Smooth muscle cell (in vitro differentiated cells): ENCODE data around the gene IFI44L. TPM values are rescaled to one million over a fixed set of nuclear protein-coding genes. Genes with fewer than 3 reads are reported as not detected.

ENCODE experiments used
- DNase-seq: peaks from one replicate; lab custom pipeline; 2025; ENCODE audit not compliant: unreplicated experiment; lab: John Stamatoyannopoulos, UW
- H2AFZ ChIP-seq: fragments of 200-600 bp; sonication (generic); 2 replicates; pipeline ENCODE4 v1.6.0; 2016; ENCODE audit warnings: antibody characterized with exemption, low read depth, mild to moderate bottlenecking
- H3F3A ChIP-seq: fragments of 200-600 bp; sonication (generic); 2 replicates; pipeline ENCODE4 v1.6.0; 2017; ENCODE audit warnings: antibody characterized with exemption, low read depth
- H3K27ac ChIP-seq: fragments of 200-600 bp; sonication (generic); 2 replicates; pipeline ENCODE4 v1.5.1; 2016; ENCODE audit warnings: low read depth, mild to moderate bottlenecking
- H3K27me3 ChIP-seq: fragments of 200-600 bp; sonication (generic); 2 replicates; pipeline ENCODE4 v1.6.1; 2016; ENCODE audit warnings: low read depth, mild to moderate bottlenecking
- H3K36me3 ChIP-seq: fragments of 200-600 bp; sonication (generic); 2 replicates; pipeline ENCODE4 v1.5.1; 2016; ENCODE audit warnings: low read depth
- H3K4me1 ChIP-seq: fragments of 200-600 bp; sonication (generic); 2 replicates; pipeline ENCODE4 v1.5.1; 2016; ENCODE audit warnings: low read depth
- H3K4me2 ChIP-seq: fragments of 200-600 bp; sonication (generic); 2 replicates; pipeline ENCODE4 v1.6.0; 2016; ENCODE audit warnings: mild to moderate bottlenecking
- H3K4me3 ChIP-seq: fragments of 200-600 bp; sonication (generic); 2 replicates; pipeline ENCODE4 v1.5.1; 2016; ENCODE audit warnings: mild to moderate bottlenecking
- H3K79me2 ChIP-seq: fragments of 200-600 bp; sonication (generic); 2 replicates; pipeline ENCODE4 v1.6.0; 2016; ENCODE audit warnings: low read depth, mild to moderate bottlenecking
- H3K9ac ChIP-seq: fragments of 200-600 bp; sonication (generic); 2 replicates; pipeline ENCODE4 v1.6.0; 2016; ENCODE audit warnings: low read depth
- H3K9me3 ChIP-seq: fragments of 200-600 bp; sonication (generic); replicated peaks from 2 replicates; pipeline ENCODE4 v1.5.1; 2016; ENCODE audit warnings: low read depth
- H4K20me1 ChIP-seq: fragments of 200-600 bp; sonication (generic); 2 replicates; pipeline ENCODE4 v1.6.0; 2016; ENCODE audit warnings: low read depth
- WGBS: methylation state at CpG from one replicate; pipeline ENCODE4 v1.1.7; 2016; ENCODE audit warnings: low lambda C conversion rate; 5-methylcytosine and 5-hydroxymethylcytosine counted together
- polyA plus RNA-seq: library from polyadenylated mRNA; unstranded; fragments of >200 nt; fragmentation: Nextera tagmentation; extraction: Ambion mirVana; gene quantifications from 2 replicates; pipeline ENCODE4 v1.2.1, GENCODE V29; 2016
- total RNA-seq: library from RNA; depleted of rRNA; stranded (reverse); fragments of >200 nt; gene quantifications from 2 replicates; pipeline ENCODE4 v1.2.3, GENCODE V29; 2014
- TF ChIP-seq, protein P1 (sequence below): fragments of 200-600 bp; sonication (generic); IDR thresholded peaks from 2 replicates; pipeline ENCODE4 v1.5.1; 2017; ENCODE audit warnings: borderline replicate concordance, mild to moderate bottlenecking, antibody characterized with exemption; ENCODE audit not compliant: insufficient read depth, poor library complexity, severe bottlenecking

Gene IFI44L
- total and polyA plus RNA-seq, 2 experiments from 2014 or later = not detected

DNA sequence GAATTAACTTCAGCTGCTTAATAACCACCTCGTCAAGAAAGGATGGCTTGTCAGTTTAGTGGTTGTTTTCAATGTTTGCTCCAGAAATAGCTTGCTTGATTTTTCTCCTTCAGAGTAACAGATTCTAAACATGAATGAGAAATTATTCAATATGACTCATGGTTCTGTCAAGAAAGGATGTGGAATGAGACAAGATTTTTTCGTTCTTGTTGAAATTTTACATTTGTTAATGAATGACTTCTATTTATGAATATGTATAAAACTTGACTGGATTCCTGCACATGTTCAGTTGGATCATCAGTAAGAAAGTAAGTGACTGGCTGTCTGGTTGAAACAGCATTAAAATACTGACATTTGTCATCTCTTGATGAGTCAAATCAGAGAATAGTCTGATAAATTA is 67.7 kb downstream of the IFI44L start:
- Histone ChIP-seq H3F3A (no peaks in the 10 kb centered on the region), H3K79me2 (no peaks in the 10 kb centered on the region), H3K4me1 (no peaks in the 10 kb centered on the region), H4K20me1 (no peaks in the 10 kb centered on the region), H3K27ac (no peak overlapping the region), H3K4me2 (no peak overlapping the region), H3K9ac (no peak overlapping the region), H3K4me3 (no peak overlapping the region), H2AFZ (no peak overlapping the region), H3K36me3 (no peaks in the 10 kb centered on the region), H3K27me3 (no peaks in the 10 kb centered on the region), H3K9me3 (no peaks in the 10 kb centered on the region)
- TF ChIP-seq, protein P1, sequence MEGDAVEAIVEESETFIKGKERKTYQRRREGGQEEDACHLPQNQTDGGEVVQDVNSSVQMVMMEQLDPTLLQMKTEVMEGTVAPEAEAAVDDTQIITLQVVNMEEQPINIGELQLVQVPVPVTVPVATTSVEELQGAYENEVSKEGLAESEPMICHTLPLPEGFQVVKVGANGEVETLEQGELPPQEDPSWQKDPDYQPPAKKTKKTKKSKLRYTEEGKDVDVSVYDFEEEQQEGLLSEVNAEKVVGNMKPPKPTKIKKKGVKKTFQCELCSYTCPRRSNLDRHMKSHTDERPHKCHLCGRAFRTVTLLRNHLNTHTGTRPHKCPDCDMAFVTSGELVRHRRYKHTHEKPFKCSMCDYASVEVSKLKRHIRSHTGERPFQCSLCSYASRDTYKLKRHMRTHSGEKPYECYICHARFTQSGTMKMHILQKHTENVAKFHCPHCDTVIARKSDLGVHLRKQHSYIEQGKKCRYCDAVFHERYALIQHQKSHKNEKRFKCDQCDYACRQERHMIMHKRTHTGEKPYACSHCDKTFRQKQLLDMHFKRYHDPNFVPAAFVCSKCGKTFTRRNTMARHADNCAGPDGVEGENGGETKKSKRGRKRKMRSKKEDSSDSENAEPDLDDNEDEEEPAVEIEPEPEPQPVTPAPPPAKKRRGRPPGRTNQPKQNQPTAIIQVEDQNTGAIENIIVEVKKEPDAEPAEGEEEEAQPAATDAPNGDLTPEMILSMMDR = no peak
- DNase-seq = no peak
- 62% methylated on average over 2 of the region's 2 CpGs for WGBS

DNA sequence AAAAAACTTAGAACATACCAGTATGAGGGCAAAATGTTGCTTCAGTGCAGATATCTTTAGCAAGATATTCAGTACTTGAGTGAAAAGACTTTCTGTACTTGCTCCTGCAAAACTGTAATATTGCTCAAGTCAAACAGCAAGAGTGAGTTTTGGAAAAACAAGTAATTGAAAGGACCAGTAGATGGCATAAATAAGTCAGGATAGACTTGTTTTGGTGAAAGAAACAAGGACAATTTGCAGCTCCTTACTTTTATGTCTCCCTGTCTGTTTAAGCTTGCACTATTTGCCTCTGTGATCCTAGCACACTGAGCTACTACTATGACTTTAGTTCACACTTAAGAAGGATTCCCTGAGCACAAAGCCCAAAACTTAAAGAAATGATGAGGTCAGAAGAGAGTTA is 68.4 kb downstream of the IFI44L start:
- no peak overlapping the region for H3K4me2 ChIP-seq
- no peaks in the 10 kb centered on the region for H3K9me3 ChIP-seq
- no peak overlapping the region for H3K27ac ChIP-seq
- H3K79me2 ChIP-seq = no peaks in the 10 kb centered on the region
- H3K36me3 ChIP-seq = no peaks in the 10 kb centered on the region
- TF ChIP-seq, protein P1 = no peak
- H3F3A ChIP-seq = no peaks in the 10 kb centered on the region
- no peaks in the 10 kb centered on the region for H4K20me1 ChIP-seq
- H3K27me3 ChIP-seq = no peaks in the 10 kb centered on the region
- H3K4me1 ChIP-seq = no peaks in the 10 kb centered on the region
- no peak overlapping the region for H3K9ac ChIP-seq
- H3K4me3 ChIP-seq = no peak overlapping the region
- no peak for DNase-seq
- no peak overlapping the region for H2AFZ ChIP-seq

DNA sequence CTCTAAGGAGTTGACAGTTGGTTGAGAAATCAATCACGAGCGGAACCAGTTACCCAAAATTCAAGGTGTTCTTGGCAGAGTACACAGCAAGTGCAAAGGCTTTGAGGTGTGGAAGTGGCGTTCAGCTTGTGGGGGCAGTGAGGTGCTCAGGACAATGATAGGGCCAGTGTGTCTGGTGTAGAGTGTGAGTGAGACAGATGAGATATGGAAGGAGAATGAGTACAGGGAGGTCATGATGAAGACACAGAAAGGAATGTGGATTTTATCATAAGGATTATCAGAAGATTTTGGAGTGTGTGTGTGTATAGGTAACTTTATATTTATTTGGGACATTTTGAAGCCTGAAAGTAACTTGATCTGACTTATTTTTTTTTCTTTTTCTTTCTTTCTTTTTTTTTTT is 70.3 kb downstream of the IFI44L start:
- Histone ChIP-seq H3K27ac (no peak overlapping the region), H4K20me1 (no peaks in the 10 kb centered on the region), H3K4me3 (no peak overlapping the region), H3F3A (no peaks in the 10 kb centered on the region), H3K4me1 (no peaks in the 10 kb centered on the region), H2AFZ (no peak overlapping the region), H3K4me2 (no peak overlapping the region), H3K9me3 (no peaks in the 10 kb centered on the region), H3K36me3 (no peaks in the 10 kb centered on the region), H3K79me2 (no peaks in the 10 kb centered on the region), H3K9ac (no peak overlapping the region), H3K27me3 (no peaks in the 10 kb centered on the region)
- TF ChIP-seq, protein P1 = no peak
- no peak for DNase-seq
- 88% methylated on average over 3 of the region's 3 CpGs for WGBS

DNA sequence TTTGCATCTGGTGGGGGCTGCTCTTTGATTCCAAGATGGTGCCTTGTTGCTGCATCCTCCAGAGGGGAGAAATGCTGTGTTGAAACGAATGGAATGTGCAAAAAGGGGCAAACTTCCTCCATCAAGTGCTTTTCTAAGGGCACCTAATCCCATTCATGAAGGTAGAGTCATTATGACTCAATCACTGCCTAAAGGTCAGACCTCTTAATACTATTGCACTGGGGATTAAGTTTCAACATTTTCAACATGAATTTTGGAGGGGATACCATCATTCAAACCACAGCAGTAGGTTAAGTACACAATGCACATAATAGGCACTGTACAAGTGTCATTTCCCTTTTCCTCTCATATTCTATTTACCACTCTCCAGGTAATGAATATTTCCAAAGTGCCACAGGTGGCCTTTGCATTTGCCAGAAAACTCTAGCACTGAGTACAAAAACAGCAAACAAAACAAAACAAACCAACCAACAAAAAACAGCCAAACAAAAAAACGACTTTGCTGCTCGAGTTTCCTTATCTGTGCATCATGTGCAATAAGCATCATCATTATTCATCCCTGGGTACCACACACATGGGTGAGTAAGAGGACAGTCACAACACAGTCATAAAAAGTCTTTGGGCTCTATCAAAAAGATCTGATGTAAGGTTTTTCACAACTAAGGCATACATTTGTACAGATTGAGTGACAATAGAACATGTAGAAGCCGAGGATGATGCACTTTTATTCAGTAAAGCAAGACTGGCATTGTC is 71.9 kb downstream of the IFI44L start:
- Histone ChIP-seq H3F3A (no peaks in the 10 kb centered on the region), H3K4me2 (no peak overlapping the region), H2AFZ (no peak overlapping the region), H3K4me1 (no peaks in the 10 kb centered on the region), H3K4me3 (no peak overlapping the region), H3K79me2 (no peaks in the 10 kb centered on the region), H3K36me3 (no peaks in the 10 kb centered on the region), H3K27ac (no peak overlapping the region), H3K9me3 (no peaks in the 10 kb centered on the region), H3K27me3 (no peaks in the 10 kb centered on the region), H3K9ac (no peak overlapping the region), H4K20me1 (no peaks in the 10 kb centered on the region)
- 73% methylated on average over 4 of the region's 4 CpGs for WGBS
- TF ChIP-seq, protein P1 = no peak
- no peak for DNase-seq
